ENCODE data around the gene ENOSF1. TPM values are rescaled to one million over a fixed set of nuclear protein-coding genes. Genes with fewer than 3 reads are reported as not detected.

ENOSF1 gene
- total RNA-seq, 3 donors from 2014 or later (not counting 1 experiment from before 2014, with no cell fraction given), result 36.3 to 51.5 (median 39.8) TPM

GRCh38 chr18:750456-750855 is 38.0 kb upstream of the ENOSF1 start:
- Mint-ChIP-seq H3K36me3 (peaks cover 8% of the 10 kb centered on the region), H3K27me3 (ENCODE audit: low read depth in 2 of 2) (no peaks in the 10 kb centered on the region), H3K9me3 (no peaks in the 10 kb centered on the region), H3K27ac (peak overlapping the region; percentile 0 to 30), H3K4me1 (peaks cover 21 to 36% of the 10 kb centered on the region in 2 donors), H3K4me3 (no peak overlapping the region)
- intact Hi-C loops (cut with micrococcal nuclease), result no loop called here
- peak in 1 of 3 donors; percentile 18 for ATAC-seq
- H3K36me3 ChIP-seq (ENCODE audit: control insufficient read depth, insufficient read depth, low read length), result peaks cover 45% of the 10 kb centered on the region
- no peaks in the 10 kb centered on the region for H3K27me3 ChIP-seq (ENCODE audit: control insufficient read depth, insufficient read depth, low read length)
- H3K4me3 ChIP-seq (ENCODE audit: low read length), result no peak overlapping the region
- H3K4me1 ChIP-seq (ENCODE audit: control insufficient read depth, insufficient read depth, low read length), result no peaks in the 10 kb centered on the region
- no peaks in the 10 kb centered on the region for H3K9me3 ChIP-seq (ENCODE audit: control insufficient read depth, insufficient read depth, low read length)
- no peak for DNase-seq
- H3K27ac ChIP-seq (ENCODE audit: low read length), result no peak overlapping the region
- TF ChIP-seq, protein P1, sequence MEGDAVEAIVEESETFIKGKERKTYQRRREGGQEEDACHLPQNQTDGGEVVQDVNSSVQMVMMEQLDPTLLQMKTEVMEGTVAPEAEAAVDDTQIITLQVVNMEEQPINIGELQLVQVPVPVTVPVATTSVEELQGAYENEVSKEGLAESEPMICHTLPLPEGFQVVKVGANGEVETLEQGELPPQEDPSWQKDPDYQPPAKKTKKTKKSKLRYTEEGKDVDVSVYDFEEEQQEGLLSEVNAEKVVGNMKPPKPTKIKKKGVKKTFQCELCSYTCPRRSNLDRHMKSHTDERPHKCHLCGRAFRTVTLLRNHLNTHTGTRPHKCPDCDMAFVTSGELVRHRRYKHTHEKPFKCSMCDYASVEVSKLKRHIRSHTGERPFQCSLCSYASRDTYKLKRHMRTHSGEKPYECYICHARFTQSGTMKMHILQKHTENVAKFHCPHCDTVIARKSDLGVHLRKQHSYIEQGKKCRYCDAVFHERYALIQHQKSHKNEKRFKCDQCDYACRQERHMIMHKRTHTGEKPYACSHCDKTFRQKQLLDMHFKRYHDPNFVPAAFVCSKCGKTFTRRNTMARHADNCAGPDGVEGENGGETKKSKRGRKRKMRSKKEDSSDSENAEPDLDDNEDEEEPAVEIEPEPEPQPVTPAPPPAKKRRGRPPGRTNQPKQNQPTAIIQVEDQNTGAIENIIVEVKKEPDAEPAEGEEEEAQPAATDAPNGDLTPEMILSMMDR (IDR thresholded peaks at IDR 0.05), result no peak
- WGBS (ENCODE audit: insufficient coverage), result 80% methylated on average over 1 of the region's 1 CpG

DNA sequence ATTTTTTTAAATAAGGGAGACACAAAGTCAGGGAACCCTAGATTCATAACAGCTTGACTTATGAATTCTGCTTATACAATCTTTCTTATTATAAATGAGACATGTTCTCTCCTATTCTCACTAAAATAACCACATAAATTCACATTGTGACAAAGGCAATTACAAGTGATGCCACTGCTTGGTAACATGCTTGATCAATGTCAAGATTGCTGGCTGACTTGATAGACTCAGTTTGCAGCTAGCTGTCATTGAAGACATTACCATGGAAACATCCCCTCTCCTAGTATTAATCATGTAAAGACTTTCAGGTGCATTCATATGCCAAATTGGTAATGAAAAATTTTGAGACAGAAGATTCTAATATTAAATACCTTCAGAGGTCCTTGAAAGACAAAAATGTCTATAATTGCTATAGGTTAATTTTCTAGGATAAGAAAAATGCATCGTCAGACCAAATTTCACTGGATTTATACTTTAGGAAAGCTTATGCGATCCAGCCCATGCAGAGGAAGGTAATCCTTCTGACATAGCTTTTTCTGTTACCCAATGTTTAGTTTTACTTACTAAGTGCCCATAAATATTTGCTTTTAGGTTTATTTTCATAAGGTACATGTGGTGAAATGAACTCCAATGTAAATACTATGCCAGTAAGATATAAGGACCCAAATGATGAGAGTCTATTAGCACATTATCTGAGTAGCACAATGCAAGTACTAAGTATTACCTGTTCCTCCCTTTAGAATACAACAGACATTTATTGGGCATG is 32.6 kb upstream of the ENOSF1 start:
- DNase-seq (no peak), ATAC-seq (no peak)
- H3K4me1 ChIP-seq (ENCODE audit: control insufficient read depth, insufficient read depth, low read length), result peaks cover 2% of the 10 kb centered on the region
- Mint-ChIP-seq H3K4me1 (peaks cover 11 to 13% of the 10 kb centered on the region in 2 donors), H3K27ac (peak overlapping the region in 1 of 2 donors; percentile 43), H3K36me3 (peaks cover 7% of the 10 kb centered on the region), H3K4me3 (no peak overlapping the region), H3K27me3 (ENCODE audit: low read depth in 2 of 2) (no peaks in the 10 kb centered on the region), H3K9me3 (no peaks in the 10 kb centered on the region)
- no peaks in the 10 kb centered on the region for H3K9me3 ChIP-seq (ENCODE audit: control insufficient read depth, insufficient read depth, low read length)
- H3K27me3 ChIP-seq (ENCODE audit: control insufficient read depth, insufficient read depth, low read length), result no peaks in the 10 kb centered on the region
- no peak overlapping the region for H3K27ac ChIP-seq (ENCODE audit: low read length)
- TF ChIP-seq, protein P1 (IDR thresholded peaks at IDR 0.05), result no peak
- WGBS (ENCODE audit: insufficient coverage), result 57% methylated on average over 2 of the region's 2 CpGs
- H3K36me3 ChIP-seq (ENCODE audit: control insufficient read depth, insufficient read depth, low read length), result peaks cover 54% of the 10 kb centered on the region
- intact Hi-C loops (cut with micrococcal nuclease), result loop anchor here (5.0 kb wide), 1 partner anchor 67 kb away; the partner anchor contains the start of gene YES1
- no peak overlapping the region for H3K4me3 ChIP-seq (ENCODE audit: low read length)

DNA sequence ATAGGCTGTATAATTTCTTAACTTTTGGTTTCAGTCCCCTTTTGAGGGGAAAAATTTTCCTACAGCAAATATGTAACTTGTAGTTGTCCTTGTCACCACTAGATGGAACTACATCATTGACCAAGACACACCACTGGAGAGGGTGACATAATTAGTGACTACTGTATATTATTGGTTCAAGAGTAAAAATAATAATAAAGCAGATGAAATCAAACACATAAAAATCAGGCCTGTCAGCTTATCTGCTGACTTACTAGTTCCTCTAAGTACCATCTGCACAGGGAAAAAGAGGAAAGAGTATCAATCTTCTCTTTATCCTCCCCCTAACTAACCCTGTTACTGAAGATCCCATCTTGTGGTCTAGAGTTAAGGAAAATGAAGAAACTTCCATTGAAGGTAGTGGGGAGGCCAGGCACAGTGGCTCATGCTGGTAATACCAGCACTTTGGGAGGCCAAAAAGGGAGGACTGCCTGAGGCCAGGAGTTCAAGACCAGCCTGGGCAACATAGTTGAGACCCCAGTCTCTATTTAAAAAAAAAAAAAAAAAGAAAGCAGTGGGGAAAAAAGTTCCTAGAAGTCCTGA is 29.6 kb upstream of the ENOSF1 start:
- peak; percentile 81 to 89 (median 83) for ATAC-seq
- H3K27ac ChIP-seq (ENCODE audit: low read length), result peak overlapping the region; percentile 9
- no peak overlapping the region for H3K4me3 ChIP-seq (ENCODE audit: low read length)
- peak overlapping the region; percentile 45 to 49 for H3K27ac Mint-ChIP-seq
- no peaks in the 10 kb centered on the region for H3K9me3 ChIP-seq (ENCODE audit: control insufficient read depth, insufficient read depth, low read length)
- intact Hi-C loops (cut with micrococcal nuclease), result loop anchor here (1.0 to 5.0 kb wide), 3 partner anchors 70 to 97 kb away; partner anchors contain the start of gene YES1
- H3K36me3 ChIP-seq (ENCODE audit: control insufficient read depth, insufficient read depth, low read length), result peaks cover 55% of the 10 kb centered on the region
- peaks cover 2% of the 10 kb centered on the region for H3K4me1 ChIP-seq (ENCODE audit: control insufficient read depth, insufficient read depth, low read length)
- peaks cover 8% of the 10 kb centered on the region for H3K36me3 Mint-ChIP-seq
- DNase-seq, result peak in 1 of 2 donors; percentile 73
- H3K4me1 Mint-ChIP-seq, result peaks cover 5 to 13% of the 10 kb centered on the region in 2 donors
- no peaks in the 10 kb centered on the region for H3K9me3 Mint-ChIP-seq
- H3K27me3 Mint-ChIP-seq (ENCODE audit: low read depth in 2 of 2), result no peaks in the 10 kb centered on the region
- TF ChIP-seq, protein P1 (IDR thresholded peaks at IDR 0.05), result peak; percentile 77
- H3K4me3 Mint-ChIP-seq, result no peak overlapping the region
- no peaks in the 10 kb centered on the region for H3K27me3 ChIP-seq (ENCODE audit: control insufficient read depth, insufficient read depth, low read length)

All from natural killer cell (primary cell).